ENCODE measurements around the gene TARBP2. TPM values are rescaled to one million over a fixed set of nuclear protein-coding genes. Genes with fewer than 3 reads are reported as not detected.

The TARBP2 gene
- total RNA-seq, 4 donors from 2014 or later: 25.9 to 34.1 (median 31.0) TPM

DNA sequence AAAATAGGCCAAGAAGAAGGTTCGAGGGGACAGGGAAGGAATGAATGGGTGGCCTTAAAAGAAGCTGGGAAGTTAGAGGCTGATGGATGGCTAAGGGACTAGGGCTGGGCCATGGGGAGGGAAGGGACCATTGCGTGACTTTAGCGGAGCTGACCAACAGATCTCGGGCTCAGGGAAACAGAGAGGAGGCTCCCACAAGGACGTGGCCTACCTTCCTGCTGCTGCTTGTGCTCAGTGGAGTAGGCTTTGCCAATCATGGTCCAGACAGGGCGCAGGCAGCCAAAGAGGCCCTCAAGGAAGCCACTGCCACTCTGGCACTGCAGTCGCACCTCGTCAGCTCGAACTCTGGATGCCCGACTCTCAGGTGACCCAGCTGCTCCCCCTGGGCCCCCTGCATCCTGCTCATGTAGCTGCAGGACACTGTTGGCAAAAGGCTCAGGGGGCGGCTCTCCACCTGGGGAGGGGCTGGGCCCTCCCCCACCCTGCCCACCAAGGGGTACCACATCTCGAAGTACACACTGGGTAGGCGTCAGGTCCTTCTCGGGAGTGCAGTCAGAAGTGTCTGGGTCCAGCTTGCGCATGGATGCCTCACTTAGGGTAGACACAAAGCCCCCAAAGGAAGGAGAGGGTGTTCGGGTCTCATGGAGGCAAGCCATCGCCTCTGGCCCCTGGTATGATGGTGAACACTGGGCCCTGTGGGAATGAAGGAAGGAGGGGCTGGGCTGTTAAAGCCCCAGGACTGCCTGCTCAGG is 14.2 kb upstream of the TARBP2 start:
- TF ChIP-seq, protein P1, sequence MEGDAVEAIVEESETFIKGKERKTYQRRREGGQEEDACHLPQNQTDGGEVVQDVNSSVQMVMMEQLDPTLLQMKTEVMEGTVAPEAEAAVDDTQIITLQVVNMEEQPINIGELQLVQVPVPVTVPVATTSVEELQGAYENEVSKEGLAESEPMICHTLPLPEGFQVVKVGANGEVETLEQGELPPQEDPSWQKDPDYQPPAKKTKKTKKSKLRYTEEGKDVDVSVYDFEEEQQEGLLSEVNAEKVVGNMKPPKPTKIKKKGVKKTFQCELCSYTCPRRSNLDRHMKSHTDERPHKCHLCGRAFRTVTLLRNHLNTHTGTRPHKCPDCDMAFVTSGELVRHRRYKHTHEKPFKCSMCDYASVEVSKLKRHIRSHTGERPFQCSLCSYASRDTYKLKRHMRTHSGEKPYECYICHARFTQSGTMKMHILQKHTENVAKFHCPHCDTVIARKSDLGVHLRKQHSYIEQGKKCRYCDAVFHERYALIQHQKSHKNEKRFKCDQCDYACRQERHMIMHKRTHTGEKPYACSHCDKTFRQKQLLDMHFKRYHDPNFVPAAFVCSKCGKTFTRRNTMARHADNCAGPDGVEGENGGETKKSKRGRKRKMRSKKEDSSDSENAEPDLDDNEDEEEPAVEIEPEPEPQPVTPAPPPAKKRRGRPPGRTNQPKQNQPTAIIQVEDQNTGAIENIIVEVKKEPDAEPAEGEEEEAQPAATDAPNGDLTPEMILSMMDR (IDR thresholded peaks at IDR 0.05): no peak
- no peak for TF ChIP-seq POLR2A (IDR thresholded peaks at IDR 0.05)
- peak in 1 of 2 donors; percentile 75 for DNase-seq (ENCODE audit: low spot score in 2 of 2)
- no peak overlapping the region for H3K4me3 ChIP-seq (ENCODE audit: low read depth, poor library complexity, severe bottlenecking)
- WGBS, 2 donors: 79 to 82% methylated on average over 11 to 17 of the region's 17 CpGs
- intact Hi-C loops (cut with DNase I; ENCODE audit: low total_unique reads): no loop called here

DNA sequence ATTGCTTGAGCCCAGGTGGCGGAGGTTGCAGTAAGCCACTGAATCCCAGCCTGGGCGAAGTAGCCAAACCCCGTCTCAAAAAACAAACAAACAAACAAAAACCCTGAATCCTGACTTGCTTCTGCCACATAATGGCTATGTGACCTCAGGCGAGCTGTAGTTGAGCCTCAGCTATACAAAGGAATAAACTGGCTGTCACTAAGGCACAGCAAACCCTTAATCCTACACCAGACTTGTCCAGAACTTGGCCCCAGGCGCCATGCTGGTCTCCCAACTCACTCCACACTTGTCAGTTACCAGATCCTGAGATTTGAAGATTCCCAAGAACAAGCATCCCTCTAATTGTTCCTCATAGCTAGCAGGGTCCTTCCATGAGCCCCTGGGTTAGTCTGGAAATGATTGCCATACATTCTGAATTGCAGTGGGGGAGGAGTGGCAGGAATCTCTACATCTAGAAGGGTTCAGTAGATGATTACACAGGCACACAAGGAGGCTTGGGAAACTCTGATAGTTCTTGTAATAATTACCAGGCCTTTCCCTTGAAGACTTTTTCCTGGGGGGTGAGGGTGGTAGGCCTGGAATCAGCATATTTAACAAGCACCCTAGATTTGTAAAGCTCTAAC is 11.7 kb upstream of the TARBP2 start:
- intact Hi-C loops (cut with DNase I; ENCODE audit: low total_unique reads): no loop called here
- TF ChIP-seq POLR2A (IDR thresholded peaks at IDR 0.05): no peak
- TF ChIP-seq, protein P1 (IDR thresholded peaks at IDR 0.05): no peak
- no peak overlapping the region for H3K4me3 ChIP-seq (ENCODE audit: low read depth, poor library complexity, severe bottlenecking)
- WGBS, 2 donors: 90 to 93% methylated on average over 5 of the region's 5 CpGs
- peak in 1 of 2 donors; percentile 12 for DNase-seq (ENCODE audit: low spot score in 2 of 2)

DNA sequence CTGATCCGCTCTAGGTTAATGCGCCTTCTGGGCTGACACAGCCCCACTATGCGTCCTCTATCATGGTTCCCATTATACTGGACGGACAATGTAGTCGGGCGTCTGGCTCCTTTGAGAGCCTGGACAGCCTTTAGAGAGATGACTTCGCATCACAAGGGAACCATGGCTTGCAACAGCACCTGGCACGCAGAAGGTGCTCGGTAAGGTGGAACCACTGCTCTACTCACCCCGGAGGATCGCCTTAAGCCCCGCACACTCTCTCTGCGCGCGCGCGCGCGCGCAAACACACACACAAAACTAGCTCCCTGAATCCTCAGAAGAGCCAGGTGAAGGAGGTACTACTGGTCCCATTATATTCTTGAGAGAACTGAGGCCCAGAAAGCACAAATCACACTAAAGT is 8.9 kb upstream of the TARBP2 start:
- no peak overlapping the region for H3K4me3 ChIP-seq (ENCODE audit: low read depth, poor library complexity, severe bottlenecking)
- intact Hi-C loops (cut with DNase I; ENCODE audit: low total_unique reads): no loop called here
- 55 to 62% methylated on average over 20 of the region's 20 CpGs for WGBS, 2 donors
- DNase-seq (ENCODE audit: low spot score in 2 of 2): peak in 1 of 2 donors; percentile 82
- TF ChIP-seq, protein P1 (IDR thresholded peaks at IDR 0.05): no peak
- no peak for TF ChIP-seq POLR2A (IDR thresholded peaks at IDR 0.05)

DNA sequence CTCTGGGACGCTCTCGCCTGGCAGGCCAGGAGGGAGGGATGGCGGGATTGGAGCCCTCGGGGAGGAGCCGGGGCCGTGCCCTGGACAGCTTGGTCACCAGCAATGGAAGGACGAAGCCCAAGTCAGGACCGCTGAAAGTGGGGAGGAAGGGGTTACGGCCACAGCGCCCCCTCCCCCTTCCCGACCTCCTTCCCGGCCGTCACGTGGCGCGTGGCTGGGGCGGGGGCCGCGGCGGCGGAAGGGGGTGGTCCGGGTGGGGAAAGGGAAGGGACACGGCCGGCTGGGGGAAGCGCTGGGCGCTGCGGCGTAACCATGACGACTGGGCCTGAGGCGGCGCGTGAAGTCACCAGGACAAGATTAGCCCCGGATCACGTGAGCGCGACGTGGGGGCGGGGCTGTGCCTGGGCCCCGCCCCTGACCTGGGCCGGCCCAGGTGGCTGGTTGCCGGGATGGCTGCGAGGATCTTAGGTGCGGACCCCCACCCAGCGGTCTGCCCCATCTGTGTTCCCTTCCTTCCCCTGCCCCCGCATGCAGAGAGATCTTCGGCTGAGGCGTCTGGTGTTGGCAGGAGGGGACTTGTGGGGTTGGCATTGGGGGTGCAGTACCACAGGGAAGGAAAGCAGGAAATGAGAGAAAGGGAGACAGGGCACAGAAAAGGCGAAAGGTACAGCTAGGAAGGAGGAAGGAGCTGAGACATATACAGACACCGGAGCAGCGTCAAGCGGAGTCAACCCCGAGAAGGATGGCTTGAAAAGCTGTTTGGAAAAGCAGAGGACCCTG is 8.1 kb upstream of the TARBP2 start:
- intact Hi-C loops (cut with DNase I; ENCODE audit: low total_unique reads): no loop called here
- peak; percentile 93 to 99 for DNase-seq (ENCODE audit: low spot score in 2 of 2)
- H3K4me3 ChIP-seq (ENCODE audit: low read depth, poor library complexity, severe bottlenecking): peak overlapping the region; percentile 38
- WGBS, 2 donors: 2% methylated on average over 22 to 37 of the region's 52 CpGs
- TF ChIP-seq POLR2A (IDR thresholded peaks at IDR 0.05): no peak
- TF ChIP-seq, protein P1 (IDR thresholded peaks at IDR 0.05): no peak

DNA sequence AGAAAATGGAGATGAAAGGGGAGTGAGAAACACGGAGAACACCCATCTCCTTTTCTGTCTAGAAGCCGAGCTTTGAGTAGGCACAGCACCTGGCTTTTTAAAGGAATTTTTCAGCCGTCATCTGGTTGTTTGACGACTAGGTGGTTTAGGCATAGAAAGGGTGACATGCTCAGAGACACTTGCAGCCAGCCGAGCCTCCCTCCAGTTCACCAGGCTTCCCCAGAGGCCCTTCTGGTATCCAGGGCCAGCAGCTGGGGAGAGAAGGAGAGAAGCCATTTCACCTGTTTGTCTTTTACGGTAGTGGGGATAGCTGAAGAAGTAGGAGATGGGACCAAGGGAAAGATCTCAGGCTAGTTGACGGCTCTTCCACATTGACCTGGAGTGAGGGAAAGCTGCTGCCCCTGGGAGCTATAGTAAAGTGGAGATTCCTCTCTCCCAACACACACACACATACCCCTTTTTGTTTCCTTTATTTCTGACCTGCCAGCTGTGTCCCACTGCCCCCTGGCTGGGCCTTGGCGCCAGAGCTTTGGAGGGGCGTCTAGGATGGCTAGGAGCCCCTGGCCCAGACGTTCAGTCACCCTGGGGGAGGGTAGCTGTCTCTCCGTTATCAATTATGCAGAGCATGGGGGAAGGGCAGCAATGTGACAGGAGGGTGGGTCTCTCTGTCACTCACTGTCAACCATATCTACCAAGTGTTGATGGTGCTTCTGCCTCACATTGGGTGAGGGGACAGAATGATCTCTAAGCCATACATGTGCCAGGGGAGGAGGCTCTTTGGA is 7.3 kb upstream of the TARBP2 start:
- intact Hi-C loops (cut with DNase I; ENCODE audit: low total_unique reads): no loop called here
- DNase-seq (ENCODE audit: low spot score in 2 of 2): peak in 1 of 2 donors; percentile 82

More for the DNA sequence above, 7.3 kb upstream of the TARBP2 start:
- H3K4me3 ChIP-seq (ENCODE audit: low read depth, poor library complexity, severe bottlenecking): no peak overlapping the region
- 37% methylated on average over 11 of the region's 11 CpGs for WGBS, 2 donors
- TF ChIP-seq, protein P1 (IDR thresholded peaks at IDR 0.05): no peak

Data from lower leg skin (tissue), 4 donors.